ENCODE data around the gene HOMER1.

HOMER1 gene

DNA sequence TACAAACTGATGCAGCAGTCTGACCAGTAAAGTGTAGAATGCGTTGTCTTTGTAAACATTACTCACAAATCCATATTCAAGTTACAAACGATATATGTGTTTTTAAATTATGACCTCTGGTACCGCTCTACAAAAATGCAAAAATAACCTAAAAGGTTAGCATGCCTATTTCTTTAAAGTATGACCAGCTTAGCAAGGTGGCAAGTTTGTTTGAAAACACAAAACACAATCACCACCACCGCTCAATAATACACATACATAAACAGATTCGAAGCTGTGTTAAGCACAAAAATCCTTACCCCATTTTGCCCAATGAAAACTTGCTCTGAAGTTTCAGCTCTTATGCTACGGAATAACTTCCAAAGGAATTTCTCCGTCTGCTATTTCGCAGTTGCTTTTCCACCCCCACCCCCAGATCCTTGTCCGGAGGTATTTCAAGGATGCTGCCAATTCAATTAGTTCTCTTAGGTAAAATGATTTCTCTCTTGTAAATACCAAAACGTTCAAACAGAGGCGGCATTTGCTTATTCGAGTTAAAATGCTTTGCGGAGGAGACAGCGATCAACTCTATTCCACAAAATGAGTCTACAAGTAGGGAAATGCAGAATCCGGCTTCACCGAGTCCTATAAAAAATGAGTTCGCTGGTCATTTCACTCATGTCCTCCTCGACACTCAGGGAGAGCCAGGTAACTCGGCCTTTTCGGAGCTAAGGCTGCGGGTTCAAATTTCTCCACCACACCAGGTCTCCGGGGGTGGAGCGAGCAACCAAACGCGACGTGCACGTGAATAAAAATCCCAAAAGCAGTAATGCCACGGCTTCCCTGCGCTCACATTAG lies 1.2 kb downstream of the HOMER1 start:
- Histone ChIP-seq H3K4me2 (peak overlapping the region; percentile 56), H4K20me1 (ENCODE audit: insufficient read depth) (no peaks in the 10 kb centered on the region), H3K27ac (peak overlapping the region; percentile 89), H3K4me1 (ENCODE audit: low read depth, poor library complexity, severe bottlenecking) (peaks cover 54% of the 10 kb centered on the region), H3K36me3 (ENCODE audit: insufficient read depth) (no peaks in the 10 kb centered on the region), H3K27me3 (ENCODE audit: insufficient read depth, low read depth) (no peaks in the 10 kb centered on the region), H3K9ac (peak overlapping the region; percentile 89), H3K79me2 (ENCODE audit: insufficient read depth, low read depth) (peaks cover 47% of the 10 kb centered on the region; the same call in 1 of the 2 replicates), H2AFZ (ENCODE audit: low read depth) (peak overlapping the region; percentile 61; the same call in 1 of the 2 replicates), H3K4me3 (IDR thresholded peaks at IDR 0.05; ENCODE audit: insufficient read depth, low read depth, low read length) (peak overlapping the region; percentile 66)
- TF ChIP-seq, protein P1, sequence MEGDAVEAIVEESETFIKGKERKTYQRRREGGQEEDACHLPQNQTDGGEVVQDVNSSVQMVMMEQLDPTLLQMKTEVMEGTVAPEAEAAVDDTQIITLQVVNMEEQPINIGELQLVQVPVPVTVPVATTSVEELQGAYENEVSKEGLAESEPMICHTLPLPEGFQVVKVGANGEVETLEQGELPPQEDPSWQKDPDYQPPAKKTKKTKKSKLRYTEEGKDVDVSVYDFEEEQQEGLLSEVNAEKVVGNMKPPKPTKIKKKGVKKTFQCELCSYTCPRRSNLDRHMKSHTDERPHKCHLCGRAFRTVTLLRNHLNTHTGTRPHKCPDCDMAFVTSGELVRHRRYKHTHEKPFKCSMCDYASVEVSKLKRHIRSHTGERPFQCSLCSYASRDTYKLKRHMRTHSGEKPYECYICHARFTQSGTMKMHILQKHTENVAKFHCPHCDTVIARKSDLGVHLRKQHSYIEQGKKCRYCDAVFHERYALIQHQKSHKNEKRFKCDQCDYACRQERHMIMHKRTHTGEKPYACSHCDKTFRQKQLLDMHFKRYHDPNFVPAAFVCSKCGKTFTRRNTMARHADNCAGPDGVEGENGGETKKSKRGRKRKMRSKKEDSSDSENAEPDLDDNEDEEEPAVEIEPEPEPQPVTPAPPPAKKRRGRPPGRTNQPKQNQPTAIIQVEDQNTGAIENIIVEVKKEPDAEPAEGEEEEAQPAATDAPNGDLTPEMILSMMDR (conservative IDR thresholded peaks at IDR 0.05; ENCODE audit: low read depth, low read length): no peak

DNA sequence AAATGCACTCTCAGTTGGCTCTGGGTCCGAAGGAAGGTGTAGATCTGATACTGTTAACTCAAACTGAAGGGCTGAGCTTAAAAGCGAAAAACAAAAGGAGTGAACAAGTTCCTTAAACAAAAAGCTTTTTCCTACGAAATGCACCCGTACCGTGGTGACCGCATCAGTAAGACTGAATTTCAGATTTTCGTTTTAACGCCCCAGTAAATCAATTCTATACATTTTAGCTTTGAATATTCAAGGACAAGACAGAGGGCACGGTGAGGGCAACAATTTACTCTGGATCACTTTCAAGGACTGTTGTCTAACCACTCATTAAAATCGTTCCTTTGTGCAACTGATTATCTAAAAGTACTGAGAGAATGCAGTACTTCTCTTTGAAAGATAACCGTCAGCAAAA lies 1.9 kb downstream of the HOMER1 start:
- no peak overlapping the region for H3K4me3 ChIP-seq (IDR thresholded peaks at IDR 0.05; ENCODE audit: insufficient read depth, low read depth, low read length)
- peak overlapping the region; percentile 56 for H3K4me2 ChIP-seq
- TF ChIP-seq, protein P1 (conservative IDR thresholded peaks at IDR 0.05; ENCODE audit: low read depth, low read length): no peak
- peaks cover 59% of the 10 kb centered on the region for H3K4me1 ChIP-seq (ENCODE audit: low read depth, poor library complexity, severe bottlenecking)
- H2AFZ ChIP-seq (ENCODE audit: low read depth): no peak overlapping the region
- no peaks in the 10 kb centered on the region for H3K27me3 ChIP-seq (ENCODE audit: insufficient read depth, low read depth)
- H3K79me2 ChIP-seq (ENCODE audit: insufficient read depth, low read depth): peaks cover 52% of the 10 kb centered on the region; the same call in 1 of the 2 replicates
- no peak overlapping the region for H3K27ac ChIP-seq
- no peaks in the 10 kb centered on the region for H4K20me1 ChIP-seq (ENCODE audit: insufficient read depth)
- no peak overlapping the region for H3K9ac ChIP-seq
- no peaks in the 10 kb centered on the region for H3K36me3 ChIP-seq (ENCODE audit: insufficient read depth)

DNA sequence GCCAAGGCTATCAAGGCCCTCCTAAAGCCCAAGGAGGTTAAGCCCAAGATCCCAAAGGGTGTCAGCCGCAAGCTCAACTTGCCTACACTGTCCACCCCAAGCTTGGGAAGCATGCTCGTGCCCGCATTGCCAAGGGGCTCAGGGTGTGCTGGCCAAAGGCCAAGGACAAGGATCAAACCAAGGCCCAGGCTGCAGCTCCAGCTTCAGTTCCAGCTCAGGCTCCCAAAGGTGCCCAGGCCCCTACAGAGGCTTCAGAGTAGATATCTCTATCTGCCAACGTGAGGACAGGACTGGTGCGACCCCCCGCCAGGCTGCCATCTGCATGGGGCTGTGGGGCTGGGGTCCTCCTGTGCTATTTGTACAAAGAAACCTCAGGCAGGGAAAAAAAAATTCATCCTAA lies 3.3 kb downstream of the HOMER1 start:
- H4K20me1 ChIP-seq (ENCODE audit: insufficient read depth): no peaks in the 10 kb centered on the region
- peak overlapping the region; percentile 56; the same call in 1 of the 2 replicates for H3K4me2 ChIP-seq
- H3K9ac ChIP-seq: no peak overlapping the region
- H2AFZ ChIP-seq (ENCODE audit: low read depth): no peak overlapping the region
- H3K4me3 ChIP-seq (IDR thresholded peaks at IDR 0.05; ENCODE audit: insufficient read depth, low read depth, low read length): no peak overlapping the region
- H3K27me3 ChIP-seq (ENCODE audit: insufficient read depth, low read depth): no peaks in the 10 kb centered on the region
- H3K4me1 ChIP-seq (ENCODE audit: low read depth, poor library complexity, severe bottlenecking): peaks cover 61% of the 10 kb centered on the region
- no peaks in the 10 kb centered on the region for H3K36me3 ChIP-seq (ENCODE audit: insufficient read depth)
- peaks cover 58% of the 10 kb centered on the region; the same call in 1 of the 2 replicates for H3K79me2 ChIP-seq (ENCODE audit: insufficient read depth, low read depth)
- TF ChIP-seq, protein P1 (conservative IDR thresholded peaks at IDR 0.05; ENCODE audit: low read depth, low read length): no peak
- H3K27ac ChIP-seq: no peak overlapping the region

DNA sequence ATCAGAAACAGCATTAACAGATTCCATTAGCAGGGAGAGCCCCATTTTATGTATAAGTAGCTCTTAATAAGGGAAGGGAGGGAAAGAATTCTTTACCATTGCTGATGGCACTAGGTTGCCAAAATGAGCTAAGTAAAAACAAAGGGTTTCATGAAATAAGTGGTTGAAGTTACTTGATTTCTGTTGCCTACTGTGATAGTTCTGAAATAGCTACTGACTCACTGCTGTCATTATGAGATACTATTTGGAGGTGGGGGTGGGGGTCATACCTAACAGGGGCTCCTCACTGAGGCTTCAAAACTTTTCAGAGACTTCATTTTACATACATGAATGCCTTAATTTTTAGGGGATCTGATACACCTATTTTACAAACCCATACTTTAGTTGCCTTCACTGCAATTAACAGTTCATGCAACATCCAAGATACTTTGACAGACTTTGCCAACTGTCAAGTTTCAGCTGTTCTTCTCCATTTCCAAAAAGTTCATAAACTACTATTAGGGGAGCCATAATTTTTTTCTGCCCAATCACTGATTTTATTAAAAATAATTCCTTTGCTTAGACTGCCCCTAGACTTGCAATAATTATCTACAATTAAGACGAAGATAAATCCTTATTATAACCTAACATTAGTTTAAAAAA lies 4.6 kb downstream of the HOMER1 start:
- H3K4me3 ChIP-seq (IDR thresholded peaks at IDR 0.05; ENCODE audit: insufficient read depth, low read depth, low read length): no peak overlapping the region
- no peak overlapping the region for H2AFZ ChIP-seq (ENCODE audit: low read depth)
- H3K9ac ChIP-seq: no peak overlapping the region
- H3K4me2 ChIP-seq: peak overlapping the region; percentile 3; the same call in 1 of the 2 replicates
- H3K27ac ChIP-seq: no peak overlapping the region
- no peaks in the 10 kb centered on the region for H3K36me3 ChIP-seq (ENCODE audit: insufficient read depth)
- H3K4me1 ChIP-seq (ENCODE audit: low read depth, poor library complexity, severe bottlenecking): peaks cover 64% of the 10 kb centered on the region
- TF ChIP-seq, protein P1 (conservative IDR thresholded peaks at IDR 0.05; ENCODE audit: low read depth, low read length): no peak
- H3K79me2 ChIP-seq (ENCODE audit: insufficient read depth, low read depth): peaks cover 58% of the 10 kb centered on the region; the same call in 1 of the 2 replicates
- H3K27me3 ChIP-seq (ENCODE audit: insufficient read depth, low read depth): no peaks in the 10 kb centered on the region
- H4K20me1 ChIP-seq (ENCODE audit: insufficient read depth): no peaks in the 10 kb centered on the region
